Choroid plexus epithelial cell (primary cell): Measurements from ENCODE around the gene ADARB2.
"Not testable (repeated sequence)": the region's sequence is repeated elsewhere in the genome, so short reads cannot be mapped to it uniquely, and the experiment has no call there.

Experiments used
- DNase-seq: peaks from one replicate; pipeline ENCODE4 v3.0.0-alpha.2; 2010; ENCODE audit warnings: low read depth
- H3K4me3 ChIP-seq: 2 replicates; pipeline ENCODE4 v1.5.1; 2011; ENCODE audit warnings: low read depth, mild to moderate bottlenecking, control low read depth, low read length, moderate library complexity
- TF ChIP-seq, protein P1 (sequence below): conservative IDR thresholded peaks from 2 replicates; pipeline ENCODE4 v1.5.1; 2011; ENCODE audit warnings: low read depth, mild to moderate bottlenecking, control low read depth, inconsistent platforms, low read length, moderate library complexity

Gene ADARB2

GRCh38 chr10:1229116-1229515 is 508.2 kb downstream of the ADARB2 start:
- H3K4me3 ChIP-seq = no peak overlapping the region
- DNase-seq = no peak
- TF ChIP-seq, protein P1, sequence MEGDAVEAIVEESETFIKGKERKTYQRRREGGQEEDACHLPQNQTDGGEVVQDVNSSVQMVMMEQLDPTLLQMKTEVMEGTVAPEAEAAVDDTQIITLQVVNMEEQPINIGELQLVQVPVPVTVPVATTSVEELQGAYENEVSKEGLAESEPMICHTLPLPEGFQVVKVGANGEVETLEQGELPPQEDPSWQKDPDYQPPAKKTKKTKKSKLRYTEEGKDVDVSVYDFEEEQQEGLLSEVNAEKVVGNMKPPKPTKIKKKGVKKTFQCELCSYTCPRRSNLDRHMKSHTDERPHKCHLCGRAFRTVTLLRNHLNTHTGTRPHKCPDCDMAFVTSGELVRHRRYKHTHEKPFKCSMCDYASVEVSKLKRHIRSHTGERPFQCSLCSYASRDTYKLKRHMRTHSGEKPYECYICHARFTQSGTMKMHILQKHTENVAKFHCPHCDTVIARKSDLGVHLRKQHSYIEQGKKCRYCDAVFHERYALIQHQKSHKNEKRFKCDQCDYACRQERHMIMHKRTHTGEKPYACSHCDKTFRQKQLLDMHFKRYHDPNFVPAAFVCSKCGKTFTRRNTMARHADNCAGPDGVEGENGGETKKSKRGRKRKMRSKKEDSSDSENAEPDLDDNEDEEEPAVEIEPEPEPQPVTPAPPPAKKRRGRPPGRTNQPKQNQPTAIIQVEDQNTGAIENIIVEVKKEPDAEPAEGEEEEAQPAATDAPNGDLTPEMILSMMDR = no peak

- TF ChIP-seq, protein P1 = no peak
- DNase-seq = no peak
- no peak overlapping the region for H3K4me3 ChIP-seq
Observed at GRCh38 chr10:1228467-1228975, 508.8 kb downstream of the ADARB2 start.

DNA sequence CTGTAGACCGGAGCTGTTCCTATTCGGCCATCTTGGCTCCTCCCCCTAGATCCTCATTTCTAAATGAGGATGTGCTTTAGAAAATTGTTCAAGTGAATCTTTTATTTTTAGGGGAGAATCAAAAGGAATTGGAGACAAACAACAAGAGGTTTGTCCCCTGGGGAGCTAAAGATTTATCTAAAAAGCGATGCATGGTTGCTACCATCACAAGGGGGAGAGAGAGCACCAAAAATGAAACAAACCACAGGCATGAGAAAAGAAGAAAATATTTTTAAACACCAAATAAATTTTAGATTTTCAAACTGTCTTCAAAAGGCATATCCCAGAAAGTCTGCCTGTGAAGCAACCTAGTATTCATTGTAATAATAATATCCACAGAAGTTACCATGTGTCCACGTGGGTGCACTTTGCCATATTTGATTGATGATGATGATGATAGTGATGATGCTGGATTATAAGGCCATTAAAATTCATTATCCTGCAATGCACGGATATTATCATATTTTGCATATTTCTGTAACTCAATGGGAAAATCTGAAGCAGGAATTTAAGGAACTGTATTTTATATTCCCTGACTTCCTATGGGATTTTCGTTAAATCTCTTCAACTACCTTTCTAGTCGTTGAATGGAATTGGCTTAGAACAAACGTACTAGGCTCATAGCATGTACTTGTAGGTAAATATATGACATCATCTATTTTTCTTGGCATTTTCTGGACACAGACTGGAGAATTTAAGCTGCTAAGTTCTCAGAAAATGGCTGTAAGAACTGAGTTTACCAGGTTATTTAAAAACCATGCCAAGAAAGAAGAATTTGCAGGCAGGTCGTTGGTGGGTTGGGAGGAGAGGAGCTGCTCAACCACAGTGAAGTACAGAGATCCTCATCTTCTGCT is 509.6 kb downstream of the ADARB2 start:
- H3K4me3 ChIP-seq = no peak overlapping the region
- TF ChIP-seq, protein P1 = no peak
- DNase-seq = peak; percentile 1

- not testable (repeated sequence) for H3K4me3 ChIP-seq
Observed at GRCh38 chr10:1226907-1227306, 510.4 kb downstream of the ADARB2 start.

GRCh38 chr10:1219874-1220273 is 517.5 kb downstream of the ADARB2 start:
- not testable (repeated sequence) for H3K4me3 ChIP-seq, DNase-seq

More at GRCh38 chr10:1226907-1227306, 510.4 kb downstream of the ADARB2 start:
- not testable (repeated sequence) for DNase-seq

DNA sequence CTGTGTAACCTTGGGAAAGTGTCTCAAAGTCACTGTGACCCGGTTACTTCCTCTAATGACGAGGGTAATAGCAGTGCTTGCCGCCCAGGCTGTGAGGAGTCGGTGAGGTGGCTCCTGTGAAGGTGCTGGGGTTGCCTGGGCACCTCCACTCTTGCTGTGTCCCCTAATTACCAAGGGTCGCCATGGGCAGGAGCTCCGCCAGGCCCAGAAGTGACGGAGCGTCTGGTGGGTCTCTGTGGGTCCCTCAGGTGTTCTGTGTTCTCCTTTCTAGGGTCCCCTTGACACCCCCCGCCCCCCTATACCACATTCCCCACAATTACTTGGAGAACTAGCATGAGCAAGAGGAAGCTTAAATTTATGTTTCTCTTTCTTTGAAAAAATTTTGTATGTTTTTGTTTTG is 519.7 kb downstream of the ADARB2 start:
- no peak overlapping the region for H3K4me3 ChIP-seq
- no peak for DNase-seq
- TF ChIP-seq, protein P1 = no peak

DNA sequence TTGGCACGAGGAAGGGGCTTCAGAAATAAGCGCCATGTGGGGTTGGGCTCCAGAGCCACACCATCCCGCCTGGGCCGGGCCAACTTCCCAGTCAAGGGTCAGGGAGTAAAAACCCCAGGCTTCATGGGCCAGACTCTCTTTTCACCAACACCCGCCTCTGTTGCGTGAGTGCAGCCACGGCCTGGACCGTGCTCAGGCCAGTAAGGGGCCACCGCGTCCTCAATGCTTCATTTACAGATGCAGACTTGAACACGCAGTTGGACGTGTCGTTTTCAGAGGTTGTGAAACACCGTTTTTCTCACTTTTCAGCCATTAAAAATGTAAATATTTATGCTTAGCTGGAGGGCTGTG is 520.1 kb downstream of the ADARB2 start:
- DNase-seq = no peak
- TF ChIP-seq, protein P1 = no peak
- no peak overlapping the region for H3K4me3 ChIP-seq
